K562 (cell line): ENCODE measurements around the gene SH3BP4. TPM values are rescaled to one million over a fixed set of nuclear protein-coding genes. Genes with fewer than 3 reads are reported as not detected.

ENCODE experiments used
- ATAC-seq: fragments of 200-7000 bp; cut with Tn5 transposase; 3 replicates; pipeline ENCODE4 v1.9.1; 2020; ENCODE audit warnings: moderate library complexity
- BruUV-seq: library from RNA; stranded (reverse); fragments of 400-500 nt; replicated peaks from 2 replicates; lab custom pipeline; 2021; lab: Mats Ljungman, UMichigan
- CTCF ChIA-PET: fragments of 300-600 bp; formaldehyde crosslinking; extraction: SDS; loops from one replicate; lab custom pipeline; 2021; ENCODE audit warnings: low intra/inter-chr PET ratio; lab: Yijun Ruan, JAX
- POLR2A ChIA-PET: fragments of 300-600, 350-650 bp; sonication (Branson Sonifier 250); formaldehyde crosslinking; extraction: SDS; loops from one replicate; lab custom pipeline; 2021; ENCODE audit warnings: antibody characterized with exemption, inconsistent platforms; lab: Yijun Ruan, JAX
- DNase-seq, 4 experiments: peaks; one replicate each; pipeline versions ENCODE4 v3.0.0 to v3.0.0-alpha.2; 2011 to 2018; ENCODE audit warnings: low spot score in 3 of 4, mixed read lengths in 3 of 4; ENCODE audit errors: extremely low read depth in 1 of 4
- FAIRE-seq: peaks from 2 replicates; lab custom pipeline; 2011; peaks lifted over from hg19 to GRCh38; lab: Jason Lieb, UNC
- H2AFZ ChIP-seq: 2 replicates; pipeline ENCODE4 v1.6.0; 2011; ENCODE audit warnings: low read depth, low read length, control low read depth, inconsistent platforms
- H3K27ac ChIP-seq: fragments of 200-600 bp; 3 replicates; pipeline ENCODE4 v1.8.0; 2011; ENCODE audit warnings: low read depth, mild to moderate bottlenecking, control low read depth, inconsistent platforms, low read length, moderate library complexity, mixed read lengths; ENCODE audit errors: extremely low read depth
- H3K27me3 ChIP-seq, 2 experiments: fragments of 300-600 bp in 1 of 2; 2 replicates in 1 of 2; 3 replicates in 1 of 2; pipeline versions ENCODE4 v1.6.0 to v1.8.0; 2011; ENCODE audit warnings: inconsistent platforms in 2 of 2, low read length in 2 of 2, mild to moderate bottlenecking in 1 of 2, mixed read lengths in 1 of 2, moderate library complexity in 1 of 2; ENCODE audit not compliant: control insufficient read depth in 2 of 2, insufficient read depth in 2 of 2
- H3K36me3 ChIP-seq: fragments of 300-600 bp; 3 replicates; pipeline ENCODE4 v1.8.0; 2011; ENCODE audit warnings: mild to moderate bottlenecking, low read length, inconsistent platforms; ENCODE audit not compliant: control insufficient read depth, insufficient read depth
- H3K4me1 ChIP-seq, 2 experiments: fragments of 200-600 bp in 1 of 2; replicated peaks in 1 of 2; 2 replicates in 1 of 2; 3 replicates in 1 of 2; pipeline versions ENCODE4 v1.5.1 to v1.8.0; 2011; ENCODE audit warnings: inconsistent platforms in 2 of 2, low read length in 2 of 2, mild to moderate bottlenecking in 1 of 2, mixed read lengths in 1 of 2, moderate library complexity in 1 of 2; ENCODE audit not compliant: control insufficient read depth in 2 of 2, insufficient read depth in 2 of 2
- H3K4me2 ChIP-seq: 2 replicates; pipeline ENCODE4 v1.6.1; 2011; ENCODE audit warnings: low read length, control low read depth, inconsistent platforms, mixed read lengths; ENCODE audit not compliant: insufficient read depth
- H3K4me3 ChIP-seq: fragments of 200-600 bp; sonication (generic), shearing (Covaris generic); 2 replicates; pipeline ENCODE4 v1.5.1; 2016; ENCODE audit warnings: control low read depth, inconsistent platforms
- H3K79me2 ChIP-seq: fragments of 200-600 bp; 3 replicates; pipeline ENCODE4 v1.8.0; 2011; ENCODE audit warnings: low read length, inconsistent platforms; ENCODE audit not compliant: control insufficient read depth, insufficient read depth
- H3K9ac ChIP-seq, 2 experiments: 2 replicates each; pipeline versions ENCODE4 v1.6.0 to v1.6.1; 2011; ENCODE audit warnings: low read depth in 2 of 2, low read length in 2 of 2, control low read depth in 1 of 2, inconsistent platforms in 1 of 2, mild to moderate bottlenecking in 1 of 2, mixed read lengths in 1 of 2; ENCODE audit not compliant: insufficient read depth in 1 of 2
- H3K9me1 ChIP-seq: one replicate; pipeline ENCODE4 v1.6.0; 2011; ENCODE audit warnings: inconsistent platforms, mild to moderate bottlenecking, low read length, moderate library complexity; ENCODE audit not compliant: control insufficient read depth, insufficient read depth
- H3K9me3 ChIP-seq: replicated peaks from 2 replicates; pipeline ENCODE4 v1.5.1; 2011; ENCODE audit warnings: low read depth, low read length, inconsistent platforms; ENCODE audit not compliant: control insufficient read depth, insufficient read depth
- H4K20me1 ChIP-seq: replicated peaks from 2 replicates; pipeline ENCODE4 v1.6.1; 2011; ENCODE audit warnings: low read length, inconsistent platforms, mixed read lengths; ENCODE audit not compliant: control insufficient read depth, insufficient read depth
- CREB1 ChIP-seq, 2 experiments: sonication (generic) in 1 of 2; formaldehyde crosslinking in 1 of 2; IDR thresholded peaks; 2 replicates each; pipeline versions ENCODE4 v1.6.1 to v1.8.0; 2012 to 2022; ENCODE audit warnings: inconsistent platforms in 1 of 2, mild to moderate bottlenecking in 1 of 2, missing genetic modification reagents in 1 of 2, moderate library complexity in 1 of 2
- EHMT2 ChIP-seq: fragments of 450-650 bp; IDR thresholded peaks from 2 replicates; pipeline ENCODE4 v1.6.1; 2018; ENCODE audit warnings: antibody characterized with exemption
- RBM25 ChIP-seq: fragments of 200-400 bp; formaldehyde crosslinking; IDR thresholded peaks from 2 replicates; pipeline ENCODE4 v1.6.1; 2018; ENCODE audit warnings: low read length, low read depth, moderate library complexity; ENCODE audit not compliant: severe bottlenecking
- WGBS: fragments of 100-300 bp; shearing (Covaris generic); methylation state at CpG from one replicate; pipeline ENCODE4 v1.1.6; 2016; ENCODE audit warnings: low coverage, mixed read lengths; ENCODE audit not compliant: insufficient coverage; ENCODE audit errors: missing lambda C conversion rate; 5-methylcytosine and 5-hydroxymethylcytosine counted together
- in situ Hi-C: fragments of 300-500 bp; cut with MboI; formaldehyde crosslinking; loops from 4 replicates; pipeline ENCODE4 v1.15.0; 2018; ENCODE audit warnings: inconsistent platforms, mixed read lengths
- intact Hi-C: fragments of 100-400 bp; cut with micrococcal nuclease; formaldehyde crosslinking; loops from 2 replicates; pipeline ENCODE4 v1.14.2; 2022
- polyA plus RNA-seq, 8 experiments: library from polyadenylated mRNA; depleted of rRNA in 4 of 8; stranded (reverse) in 5 of 8; unstranded in 3 of 8; fragments of >200 nt; fragmentation: Nextera tagmentation in 2 of 8; fragmentation: Illumina TruSeq in 1 of 8; extraction: Ambion mirVana in 2 of 8; extraction: Trizol in 1 of 8; gene quantifications; 2 replicates each; pipeline versions ENCODE4 v1.2.1 to v1.2.3, GENCODE V29; 2011 to 2014; ENCODE audit warnings: inconsistent platforms in 1 of 8, missing spikeins in 1 of 8
- total RNA-seq, 7 experiments: library from RNA; depleted of rRNA in 6 of 7; stranded (reverse); fragments of >200 nt in 6 of 7; fragmentation: Illumina TruSeq in 2 of 7; extraction: Trizol in 2 of 7; gene quantifications; 2 replicates each; pipeline versions ENCODE4 v1.2.1 to v1.2.3, GENCODE V29; 2011 to 2021; ENCODE audit warnings: low replicate concordance in 1 of 7
- TF ChIP-seq, protein P1 (sequence below): fragments of 250-450 bp; sonication (Bioruptor Pico); IDR thresholded peaks from 2 replicates; pipeline ENCODE4 v1.4.0; 2020
- TF ChIP-seq, protein P2 (sequence below): sonication (generic); formaldehyde crosslinking; IDR thresholded peaks from 2 replicates; pipeline ENCODE4 v1.5.0; 2020; ENCODE audit warnings: missing genetic modification reagents

The SH3BP4 gene
- total and polyA plus RNA-seq, 9 of the 15 experiments (the other 6 are each of a cell fraction or from before 2014, with no cell fraction given), result 0.03 to 0.28 (median 0.27) TPM; not detected in 6

DNA sequence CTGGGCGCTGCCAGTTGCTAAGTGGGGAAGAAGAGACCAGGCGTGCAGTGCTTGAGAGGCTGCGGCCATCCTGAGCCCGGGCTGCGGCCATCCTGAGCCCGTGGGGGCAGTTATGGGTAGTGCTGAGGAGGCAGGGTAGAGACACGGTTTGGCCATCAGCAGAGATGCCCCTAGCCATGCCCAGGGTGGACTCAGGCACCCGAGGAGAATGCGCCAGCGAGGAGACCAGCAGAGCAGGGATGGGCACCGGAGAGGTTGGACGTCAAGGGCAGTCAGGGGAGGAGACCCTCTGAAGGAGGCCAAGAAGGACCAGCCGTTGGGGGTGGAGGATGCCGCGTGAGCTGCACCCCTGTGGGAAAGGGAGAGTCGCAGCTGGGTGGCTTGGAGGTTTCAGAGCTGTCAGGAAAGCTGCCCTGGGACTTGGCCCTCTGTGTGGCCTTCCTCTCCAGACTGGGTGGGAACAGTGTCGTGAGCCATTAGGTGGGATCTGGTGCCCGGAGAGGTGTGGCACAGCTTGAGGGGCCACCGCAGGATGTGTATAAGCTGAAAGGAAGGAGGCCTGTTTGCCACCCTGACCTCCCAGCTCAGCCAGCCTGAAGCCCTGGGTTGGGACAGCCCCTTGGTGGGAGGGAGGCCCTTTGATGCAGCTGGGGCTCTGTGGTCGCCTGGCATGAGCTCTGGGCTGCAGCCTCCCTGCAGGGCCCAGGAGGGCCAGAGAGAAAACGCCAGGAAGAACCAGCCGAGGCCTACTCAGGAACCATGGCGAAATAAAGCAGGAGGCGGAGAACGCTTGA, 56.0 kb downstream of the SH3BP4 start:
- H3K27ac ChIP-seq, result no peak overlapping the region
- H3K9me3 ChIP-seq, result no peaks in the 10 kb centered on the region
- H4K20me1 ChIP-seq, result no peaks in the 10 kb centered on the region
- peaks cover 0 to 46% of the 10 kb centered on the region in 2 experiments; a peak in 2 of 5 replicates for H3K27me3 ChIP-seq
- no peak overlapping the region for H3K4me3 ChIP-seq
- H3K79me2 ChIP-seq, result no peaks in the 10 kb centered on the region
- CTCF ChIA-PET, result no interaction called here
- no peak overlapping the region for H3K9ac ChIP-seq
- H3K36me3 ChIP-seq, result no peaks in the 10 kb centered on the region
- TF ChIP-seq EHMT2 (no peak), CREB1 (IDR thresholded peaks at IDR 0.05) (no peak), CREB1 (CRISPR knock-in tag; IDR thresholded peaks at IDR 0.05) (no peak), RBM25 (no peak)
- TF ChIP-seq, protein P1, sequence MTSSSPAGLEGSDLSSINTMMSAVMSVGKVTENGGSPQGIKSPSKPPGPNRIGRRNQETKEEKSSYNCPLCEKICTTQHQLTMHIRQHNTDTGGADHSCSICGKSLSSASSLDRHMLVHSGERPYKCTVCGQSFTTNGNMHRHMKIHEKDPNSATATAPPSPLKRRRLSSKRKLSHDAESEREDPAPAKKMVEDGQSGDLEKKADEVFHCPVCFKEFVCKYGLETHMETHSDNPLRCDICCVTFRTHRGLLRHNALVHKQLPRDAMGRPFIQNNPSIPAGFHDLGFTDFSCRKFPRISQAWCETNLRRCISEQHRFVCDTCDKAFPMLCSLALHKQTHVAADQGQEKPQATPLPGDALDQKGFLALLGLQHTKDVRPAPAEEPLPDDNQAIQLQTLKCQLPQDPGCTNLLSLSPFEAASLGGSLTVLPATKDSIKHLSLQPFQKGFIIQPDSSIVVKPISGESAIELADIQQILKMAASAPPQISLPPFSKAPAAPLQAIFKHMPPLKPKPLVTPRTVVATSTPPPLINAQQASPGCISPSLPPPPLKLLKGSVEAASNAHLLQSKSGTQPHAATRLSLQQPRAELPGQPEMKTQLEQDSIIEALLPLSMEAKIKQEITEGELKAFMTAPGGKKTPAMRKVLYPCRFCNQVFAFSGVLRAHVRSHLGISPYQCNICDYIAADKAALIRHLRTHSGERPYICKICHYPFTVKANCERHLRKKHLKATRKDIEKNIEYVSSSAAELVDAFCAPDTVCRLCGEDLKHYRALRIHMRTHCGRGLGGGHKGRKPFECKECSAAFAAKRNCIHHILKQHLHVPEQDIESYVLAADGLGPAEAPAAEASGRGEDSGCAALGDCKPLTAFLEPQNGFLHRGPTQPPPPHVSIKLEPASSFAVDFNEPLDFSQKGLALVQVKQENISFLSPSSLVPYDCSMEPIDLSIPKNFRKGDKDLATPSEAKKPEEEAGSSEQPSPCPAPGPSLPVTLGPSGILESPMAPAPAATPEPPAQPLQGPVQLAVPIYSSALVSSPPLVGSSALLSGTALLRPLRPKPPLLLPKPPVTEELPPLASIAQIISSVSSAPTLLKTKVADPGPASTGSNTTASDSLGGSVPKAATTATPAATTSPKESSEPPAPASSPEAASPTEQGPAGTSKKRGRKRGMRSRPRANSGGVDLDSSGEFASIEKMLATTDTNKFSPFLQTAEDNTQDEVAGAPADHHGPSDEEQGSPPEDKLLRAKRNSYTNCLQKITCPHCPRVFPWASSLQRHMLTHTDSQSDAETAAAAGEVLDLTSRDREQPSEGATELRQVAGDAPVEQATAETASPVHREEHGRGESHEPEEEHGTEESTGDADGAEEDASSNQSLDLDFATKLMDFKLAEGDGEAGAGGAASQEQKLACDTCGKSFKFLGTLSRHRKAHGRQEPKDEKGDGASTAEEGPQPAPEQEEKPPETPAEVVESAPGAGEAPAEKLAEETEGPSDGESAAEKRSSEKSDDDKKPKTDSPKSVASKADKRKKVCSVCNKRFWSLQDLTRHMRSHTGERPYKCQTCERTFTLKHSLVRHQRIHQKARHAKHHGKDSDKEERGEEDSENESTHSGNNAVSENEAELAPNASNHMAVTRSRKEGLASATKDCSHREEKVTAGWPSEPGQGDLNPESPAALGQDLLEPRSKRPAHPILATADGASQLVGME, result no peak
- TF ChIP-seq, protein P2, sequence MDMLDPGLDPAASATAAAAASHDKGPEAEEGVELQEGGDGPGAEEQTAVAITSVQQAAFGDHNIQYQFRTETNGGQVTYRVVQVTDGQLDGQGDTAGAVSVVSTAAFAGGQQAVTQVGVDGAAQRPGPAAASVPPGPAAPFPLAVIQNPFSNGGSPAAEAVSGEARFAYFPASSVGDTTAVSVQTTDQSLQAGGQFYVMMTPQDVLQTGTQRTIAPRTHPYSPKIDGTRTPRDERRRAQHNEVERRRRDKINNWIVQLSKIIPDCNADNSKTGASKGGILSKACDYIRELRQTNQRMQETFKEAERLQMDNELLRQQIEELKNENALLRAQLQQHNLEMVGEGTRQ (CRISPR knock-in tag), result no peak
- no peaks in the 10 kb centered on the region for H3K9me1 ChIP-seq
- no peak for FAIRE-seq
- in situ Hi-C loops (no loop called here), intact Hi-C loops (no loop called here)
- H2AFZ ChIP-seq, result no peak overlapping the region
- no TSS peak for BruUV-seq
- ATAC-seq, result no peak
- DNase-seq, result no peak
- H3K4me1 ChIP-seq, result no peaks in the 10 kb centered on the region
- WGBS, result 1% methylated on average over 14 of the region's 25 CpGs
- H3K4me2 ChIP-seq, result no peak overlapping the region
- POLR2A ChIA-PET, result no interaction called here
